GM11168 (cell line): ENCODE measurements around the gene SHKBP1.
"Not testable (repeated sequence)": the region's sequence is repeated elsewhere in the genome, so short reads cannot be mapped to it uniquely, and the experiment has no call there.

Experiments used
- in situ Hi-C: fragments of 300-500 bp; cut with MboI; formaldehyde crosslinking; loops from one replicate; pipeline ENCODE4 v1.12.0; 2022; ENCODE audit warnings: low sequenced_read_pairs; ENCODE audit not compliant: unreplicated experiment

The SHKBP1 gene

GRCh38 chr19:40611096-40611495 is 34.4 kb downstream of the SHKBP1 start:
- in situ Hi-C loops, result no loop called here

GRCh38 chr19:40611900-40612698 is 35.4 kb downstream of the SHKBP1 start:
- in situ Hi-C loops, result no loop called here

- in situ Hi-C loops, result no loop called here
Observed at GRCh38 chr19:40612831-40613689, 36.4 kb downstream of the SHKBP1 start.

GRCh38 chr19:40613690-40614621 is 37.3 kb downstream of the SHKBP1 start:
- in situ Hi-C loops, result no loop called here

- in situ Hi-C loops, result no loop called here
Observed at GRCh38 chr19:40614622-40615411, 38.1 kb downstream of the SHKBP1 start.

GRCh38 chr19:40616178-40616577 is 39.5 kb downstream of the SHKBP1 start:
- in situ Hi-C loops, result no loop called here

- in situ Hi-C loops, result no loop called here
Observed at GRCh38 chr19:40616941-40617340, 40.3 kb downstream of the SHKBP1 start.

GRCh38 chr19:40617961-40618360 is 41.3 kb downstream of the SHKBP1 start:
- in situ Hi-C loops, result no loop called here

GRCh38 chr19:40619333-40620160 is 42.9 kb downstream of the SHKBP1 start:
- in situ Hi-C loops, result no loop called here

- in situ Hi-C loops, result no loop called here
Observed at GRCh38 chr19:40620161-40620485, 43.5 kb downstream of the SHKBP1 start.

GRCh38 chr19:40621283-40621682 is 44.6 kb downstream of the SHKBP1 start:
- in situ Hi-C loops, result no loop called here

- in situ Hi-C loops, result no loop called here
Observed at GRCh38 chr19:40621966-40622772, 45.5 kb downstream of the SHKBP1 start.

GRCh38 chr19:40622773-40623075 is 46.1 kb downstream of the SHKBP1 start:
- in situ Hi-C loops, result no loop called here

GRCh38 chr19:40623403-40624251 is 47.0 kb downstream of the SHKBP1 start:
- in situ Hi-C loops, result no loop called here

GRCh38 chr19:40624369-40625153 is 47.9 kb downstream of the SHKBP1 start:
- in situ Hi-C loops, result not testable (repeated sequence)

- in situ Hi-C loops, result no loop called here
Observed at GRCh38 chr19:40625406-40626120, 48.9 kb downstream of the SHKBP1 start.
